NB4 (cell line): ENCODE results near the gene INAFM1.

ENCODE experiments used
- CTCF ChIP-seq: IDR thresholded peaks from one replicate; pipeline ENCODE4 v1.5.1; 2012; ENCODE audit warnings: low read depth, low read length
- MAX ChIP-seq: IDR thresholded peaks from 2 replicates; pipeline ENCODE4 v1.6.1; 2011; ENCODE audit warnings: low read depth, low read length
- MYC ChIP-seq: IDR thresholded peaks from 2 replicates; pipeline ENCODE4 v1.6.1; 2011; ENCODE audit warnings: low read depth, low read length
- POLR2A ChIP-seq: IDR thresholded peaks from 2 replicates; pipeline ENCODE4 v1.6.1; 2011; ENCODE audit warnings: mild to moderate bottlenecking; ENCODE audit not compliant: insufficient read length; ENCODE audit errors: extremely low read depth

GRCh38 chr19:47306303-47306702, 31.6 kb downstream of the INAFM1 start:
- TF ChIP-seq CTCF: peak; percentile 1
- no peak for TF ChIP-seq POLR2A
- TF ChIP-seq MAX: no peak
- no peak for TF ChIP-seq MYC
